Tibial nerve (tissue), 4 donors: ENCODE measurements around the gene COL4A6. TPM values are rescaled to one million over a fixed set of nuclear protein-coding genes. Genes with fewer than 3 reads are reported as not detected.
"Not testable (repeated sequence)": the region's sequence is repeated elsewhere in the genome, so short reads cannot be mapped to it uniquely, and the experiment has no call there.

Experiments
- DNase-seq, 2 donors: peaks; one replicate each; pipeline ENCODE4 v3.0.0-alpha.2; 2019; ENCODE audit warnings: low spot score in 2 of 2
- H3K27ac ChIP-seq, 4 donors: fragments of 200-600 bp; sonication (generic) in 3 of 4; one replicate each; pipeline ENCODE4 v1.5.1; 2017 to 2019; ENCODE audit warnings: mild to moderate bottlenecking in 1 of 4
- H3K27me3 ChIP-seq, 2 donors: fragments of 200-600 bp; sonication (generic) in 1 of 2; one replicate each; pipeline versions ENCODE4 v1.5.1 to v1.6.0; 2017 to 2019
- H3K36me3 ChIP-seq, 3 donors: fragments of 200-600 bp; sonication (generic); one replicate each; pipeline ENCODE4 v1.5.1; 2018 to 2019
- H3K4me1 ChIP-seq, 4 donors: fragments of 200-600 bp; sonication (generic) in 3 of 4; one replicate each; pipeline ENCODE4 v1.5.1; 2017 to 2019
- H3K4me3 ChIP-seq, 4 donors: fragments of 200-600 bp; sonication (generic) in 3 of 4; one replicate each; pipeline ENCODE4 v1.5.1; 2017 to 2019; ENCODE audit warnings: mild to moderate bottlenecking in 1 of 4, moderate library complexity in 1 of 4
- H3K9me3 ChIP-seq, 4 donors: fragments of 200-600 bp; sonication (generic) in 3 of 4; one replicate each; pipeline ENCODE4 v1.5.1; 2017 to 2019
- CTCF ChIP-seq, 5 experiments: fragments of 200-600 bp in 3 of 5; fragments of 450-650 bp in 2 of 5; sonication (generic) in 3 of 5; IDR thresholded peaks; one replicate each; pipeline ENCODE4 v1.5.1; 2016 to 2019; ENCODE audit warnings: antibody characterized with exemption in 5 of 5, mild to moderate bottlenecking in 3 of 5, moderate library complexity in 2 of 5
- EP300 ChIP-seq, 2 donors: sonication (generic); formaldehyde crosslinking; IDR thresholded peaks; one replicate each; pipeline ENCODE4 v1.6.1; 2017; ENCODE audit warnings: antibody characterized with exemption in 2 of 2, mild to moderate bottlenecking in 1 of 2
- POLR2A ChIP-seq, 2 donors: fragments of 450-650 bp; IDR thresholded peaks; one replicate each; pipeline ENCODE4 v1.6.1; 2017; ENCODE audit warnings: antibody characterized with exemption in 2 of 2, mild to moderate bottlenecking in 2 of 2, moderate library complexity in 2 of 2
- WGBS, 2 donors: methylation state at CpG; one replicate each; pipeline ENCODE4 v1.1.5; 2018; 5-methylcytosine and 5-hydroxymethylcytosine counted together
- total RNA-seq, 4 donors: library from RNA; depleted of rRNA; stranded (reverse); fragments of >200 nt; gene quantifications; one replicate each; pipeline ENCODE4 v1.1.0, GENCODE V29; 2016

Gene COL4A6
- total RNA-seq, 4 donors from 2014 or later, result under 0.01 to 1.4 (median 0.21) TPM

- Histone ChIP-seq H3K4me3 (no peak overlapping the region), H3K9me3 (no peaks in the 10 kb centered on the region), H3K27me3 (peaks cover 0 to 7% of the 10 kb centered on the region in 2 donors), H3K27ac (no peak overlapping the region), H3K4me1 (no peaks in the 10 kb centered on the region), H3K36me3 (no peaks in the 10 kb centered on the region)
- TF ChIP-seq CTCF (IDR thresholded peaks at IDR 0.05), result no peak
- TF ChIP-seq EP300 (IDR thresholded peaks at IDR 0.05), result no peak
- TF ChIP-seq POLR2A (IDR thresholded peaks at IDR 0.05), result no peak
- 71 to 81% methylated on average over 6 of the region's 6 CpGs for WGBS, 2 donors
- no peak for DNase-seq
Measured at GRCh38 chrX:108396188-108396891, 41.9 kb downstream of the COL4A6 start.

- 59 to 100% methylated on average over 2 to 9 of the region's 9 CpGs for WGBS, 2 donors
- DNase-seq, H3K27ac ChIP-seq, H3K4me1 ChIP-seq, H3K9me3 ChIP-seq, H3K4me3 ChIP-seq, H3K36me3 ChIP-seq, H3K27me3 ChIP-seq: not testable (repeated sequence)
Measured at GRCh38 chrX:108390976-108391717, 47.1 kb downstream of the COL4A6 start.

DNA sequence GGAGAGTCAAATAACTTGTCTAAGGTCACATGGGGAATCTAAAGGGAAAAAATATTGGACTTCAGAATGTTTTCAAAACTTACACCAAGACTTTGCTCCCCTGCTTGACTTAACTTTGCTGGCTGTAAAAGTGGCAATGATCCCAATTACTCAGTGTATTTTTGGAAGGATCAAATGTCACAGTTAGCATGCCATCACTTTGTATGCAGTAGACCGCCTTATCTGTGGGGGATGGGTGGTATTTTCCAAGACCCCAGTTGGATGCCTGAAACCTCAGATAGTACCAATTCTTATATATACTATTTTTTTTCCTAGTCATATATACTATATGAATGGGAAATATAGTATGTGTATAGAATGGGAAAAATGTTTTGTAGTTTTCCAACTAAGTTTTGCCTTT, 53.4 kb downstream of the COL4A6 start:
- Histone ChIP-seq H3K36me3 (no peaks in the 10 kb centered on the region), H3K4me3 (no peak overlapping the region), H3K27ac (no peak overlapping the region), H3K9me3 (no peaks in the 10 kb centered on the region), H3K27me3 (no peaks in the 10 kb centered on the region), H3K4me1 (no peaks in the 10 kb centered on the region)
- TF ChIP-seq CTCF (IDR thresholded peaks at IDR 0.05) (no peak), POLR2A (IDR thresholded peaks at IDR 0.05) (no peak), EP300 (IDR thresholded peaks at IDR 0.05) (no peak)
- whole genome bisulfite sequencing, 2 donors, result 56 to 83% methylated on average over 1 of the region's 1 CpG
- no peak for DNase-seq

DNA sequence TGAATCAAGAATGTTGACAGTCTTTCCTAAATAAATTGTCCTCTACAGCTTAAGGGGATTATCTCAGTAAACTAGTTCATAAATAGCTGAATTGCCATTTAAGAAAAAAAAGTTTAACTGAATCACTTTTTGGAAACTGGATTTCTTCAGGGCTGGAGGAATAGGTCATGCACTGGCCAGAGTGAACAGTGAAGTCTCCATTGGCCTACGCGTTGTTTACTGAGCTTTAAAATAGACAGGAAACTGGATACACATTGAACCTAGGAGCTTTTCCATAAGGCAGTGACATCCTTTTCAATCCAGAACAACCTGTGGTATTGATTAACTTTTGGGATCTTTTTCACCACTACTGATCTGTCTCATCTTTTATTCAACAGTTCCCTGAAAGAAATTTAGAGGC, 58.0 kb downstream of the COL4A6 start:
- Histone ChIP-seq H3K27ac (no peak overlapping the region), H3K4me1 (no peaks in the 10 kb centered on the region), H3K9me3 (no peaks in the 10 kb centered on the region), H3K36me3 (no peaks in the 10 kb centered on the region), H3K4me3 (no peak overlapping the region), H3K27me3 (peaks cover 0 to 8% of the 10 kb centered on the region in 2 donors)
- TF ChIP-seq POLR2A (IDR thresholded peaks at IDR 0.05) (no peak), CTCF (IDR thresholded peaks at IDR 0.05) (no peak), EP300 (IDR thresholded peaks at IDR 0.05) (no peak)
- 72 to 75% methylated on average over 2 of the region's 2 CpGs for WGBS, 2 donors
- no peak for DNase-seq

GRCh38 chrX:108376821-108377220, 61.4 kb downstream of the COL4A6 start:
- not testable (repeated sequence) for H3K9me3 ChIP-seq, H3K4me1 ChIP-seq
- 39 to 47% methylated on average over 11 of the region's 11 CpGs for WGBS, 2 donors

GRCh38 chrX:108375591-108375990, 62.6 kb downstream of the COL4A6 start:
- H3K27ac ChIP-seq, H3K9me3 ChIP-seq, H3K4me1 ChIP-seq, H3K4me3 ChIP-seq, H3K36me3 ChIP-seq, DNase-seq: not testable (repeated sequence)
- peaks cover 0 to 13% of the 10 kb centered on the region in 2 donors for H3K27me3 ChIP-seq
- 52 to 71% methylated on average over 2 of the region's 2 CpGs for WGBS, 2 donors

More at GRCh38 chrX:108376821-108377220, 61.4 kb downstream of the COL4A6 start:
- not testable (repeated sequence) for DNase-seq, H3K4me3 ChIP-seq, H3K27ac ChIP-seq, H3K36me3 ChIP-seq
- H3K27me3 ChIP-seq, result peaks cover 0 to 10% of the 10 kb centered on the region in 2 donors
